Gastroesophageal sphincter (tissue), 3 donors: ENCODE measurements around the gene UPB1.

Experiments
- CTCF ChIP-seq, 4 experiments: fragments of 200-600 bp in 2 of 4; fragments of 450-650 bp in 2 of 4; sonication (generic) in 1 of 4; IDR thresholded peaks; one replicate each; pipeline ENCODE4 v1.5.1; 2017 to 2019; ENCODE audit warnings: antibody characterized with exemption in 4 of 4, mild to moderate bottlenecking in 2 of 4, moderate library complexity in 2 of 4
- EP300 ChIP-seq: sonication (generic); formaldehyde crosslinking; IDR thresholded peaks from one replicate; pipeline ENCODE4 v1.6.1; 2017; ENCODE audit warnings: antibody characterized with exemption, mild to moderate bottlenecking
- POLR2A ChIP-seq, 2 donors: fragments of 450-650 bp; IDR thresholded peaks; one replicate each; pipeline ENCODE4 v1.6.1; 2017; ENCODE audit warnings: antibody characterized with exemption in 2 of 2, mild to moderate bottlenecking in 2 of 2, moderate library complexity in 1 of 2
- POLR2AphosphoS5 ChIP-seq: sonication (generic); formaldehyde crosslinking; IDR thresholded peaks from one replicate; pipeline ENCODE4 v1.6.1; 2017; ENCODE audit warnings: antibody characterized with exemption

GRCh38 chr22:24482998-24483397 lies 12.1 kb upstream of the UPB1 start:
- no peak for TF ChIP-seq POLR2A (IDR thresholded peaks at IDR 0.05)
- TF ChIP-seq CTCF (IDR thresholded peaks at IDR 0.05) = no peak
- no peak for TF ChIP-seq POLR2AphosphoS5
- no peak for TF ChIP-seq EP300
